Lung microvascular endothelial cell (primary cell): Measurements from ENCODE around the gene AK5. TPM values are rescaled to one million over a fixed set of nuclear protein-coding genes. Genes with fewer than 3 reads are reported as not detected.

Experiments
- DNase-seq, 2 donors: peaks; one replicate each; pipeline versions ENCODE4 v3.0.0 to v3.0.0-alpha.2; 2010; ENCODE audit warnings: low read depth in 2 of 2
- total RNA-seq: library from RNA; depleted of rRNA; stranded (reverse); fragments of >200 nt; gene quantifications from 2 replicates; pipeline ENCODE4 v1.2.1, GENCODE V29; 2014

AK5 gene
- total RNA-seq, 1 donor from 2014 or later, result 21.2 TPM

GRCh38 chr1:77430966-77431690 lies 149.3 kb downstream of the AK5 start:
- DNase-seq, result no peak

GRCh38 chr1:77433934-77434333 lies 152.1 kb downstream of the AK5 start:
- DNase-seq, result no peak

GRCh38 chr1:77434967-77435366 lies 153.1 kb downstream of the AK5 start:
- DNase-seq, result peak in 1 of 2 donors; percentile 63

- DNase-seq, result peak in 1 of 2 donors; percentile 61
Observed at GRCh38 chr1:77438236-77438913, 156.6 kb downstream of the AK5 start.

- DNase-seq, result peak in 1 of 2 donors; percentile 18
Observed at GRCh38 chr1:77446841-77447555, 165.2 kb downstream of the AK5 start.

- DNase-seq, result no peak
Observed at GRCh38 chr1:77447669-77448068, 165.8 kb downstream of the AK5 start.

- peak in 1 of 2 donors; percentile 83 for DNase-seq
Observed at GRCh38 chr1:77459881-77460280, 178.1 kb downstream of the AK5 start.

- no peak for DNase-seq
Observed at GRCh38 chr1:77461691-77462090, 179.9 kb downstream of the AK5 start.

GRCh38 chr1:77463216-77463615 lies 181.4 kb downstream of the AK5 start:
- no peak for DNase-seq

GRCh38 chr1:77465139-77465538 lies 183.3 kb downstream of the AK5 start:
- DNase-seq, result no peak

- DNase-seq, result no peak
Observed at GRCh38 chr1:77465922-77466321, 184.1 kb downstream of the AK5 start.

- no peak for DNase-seq
Observed at GRCh38 chr1:77467021-77467595, 185.3 kb downstream of the AK5 start.

- no peak for DNase-seq
Observed at GRCh38 chr1:77467741-77468140, 185.9 kb downstream of the AK5 start.

- no peak for DNase-seq
Observed at GRCh38 chr1:77468257-77468948, 186.6 kb downstream of the AK5 start.

GRCh38 chr1:77468949-77469710 lies 187.3 kb downstream of the AK5 start:
- DNase-seq, result no peak

GRCh38 chr1:77471691-77472090 lies 189.9 kb downstream of the AK5 start:
- no peak for DNase-seq

GRCh38 chr1:77473690-77474089 lies 191.9 kb downstream of the AK5 start:
- DNase-seq, result peak; percentile 17 to 77

GRCh38 chr1:77475641-77476040 lies 193.8 kb downstream of the AK5 start:
- no peak for DNase-seq

- DNase-seq, result no peak
Observed at GRCh38 chr1:77476475-77476874, 194.7 kb downstream of the AK5 start.

- no peak for DNase-seq
Observed at GRCh38 chr1:77484334-77484733, 202.5 kb downstream of the AK5 start.

- DNase-seq, result peak; percentile 55 to 59
Observed at GRCh38 chr1:77484926-77485325, 203.1 kb downstream of the AK5 start.
